ENCODE results near the gene PRPF40A. TPM values are rescaled to one million over a fixed set of nuclear protein-coding genes. Genes with fewer than 3 reads are reported as not detected.

PRPF40A gene
- total and polyA plus RNA-seq, 2 of the 8 experiments (the other 6 are each of a cell fraction or from before 2014, with no cell fraction given), result 85.5 to 176 TPM

GRCh38 chr2:152623076-152623740 lies 94.1 kb downstream of the PRPF40A start:
- Histone ChIP-seq H2BK120ac (replicated peaks; ENCODE audit: low read depth, low read length) (no peak overlapping the region), H3K14ac (ENCODE audit: insufficient read length) (no peak overlapping the region), H3K18ac (ENCODE audit: extremely low read depth, low read length) (no peak overlapping the region), H3K23ac (ENCODE audit: insufficient read length) (no peak overlapping the region), H2BK12ac (ENCODE audit: low read depth, low read length) (no peak overlapping the region), H3K4me1 (replicated peaks in 1 of 4; ENCODE audit: control insufficient read depth in 3 of 4, insufficient read depth in 4 of 4, low read length in 3 of 4) (no peaks in the 10 kb centered on the region), H4K91ac (replicated peaks; ENCODE audit: insufficient read length, low read length) (no peak overlapping the region), H3K27ac (ENCODE audit: low read depth, low read length) (no peak overlapping the region), H3K36me3 (ENCODE audit: control insufficient read depth in 2 of 4, insufficient read depth in 4 of 4, low read length in 3 of 4) (peaks cover 6 to 32% (median 25%) of the 10 kb centered on the region in 4 experiments), H2BK5ac (ENCODE audit: low read depth, low read length) (no peak overlapping the region), H4K8ac (ENCODE audit: extremely low read depth, insufficient read depth, low read length) (no peak overlapping the region), H3K23me2 (ENCODE audit: low read depth, low read length) (no peaks in the 10 kb centered on the region), H3K4ac (replicated peaks; ENCODE audit: insufficient read length, low read depth, low read length) (no peak overlapping the region), H4K5ac (ENCODE audit: insufficient read length, low read depth, low read length) (no peak overlapping the region), H3K4me3 (ENCODE audit: extremely low read depth in 1 of 4, insufficient read depth in 2 of 4, low read depth in 3 of 4, low read length in 4 of 4) (no peak overlapping the region), H3K27me3 (replicated peaks in 1 of 4; ENCODE audit: control insufficient read depth in 3 of 4, extremely low read depth in 1 of 4, insufficient read depth in 3 of 4, low read length in 3 of 4) (no peaks in the 10 kb centered on the region), H3K4me2 (ENCODE audit: insufficient read depth in 1 of 2, low read depth in 2 of 2, low read length in 2 of 2) (no peak overlapping the region), H2BK20ac (ENCODE audit: low read length) (no peak overlapping the region), H3K56ac (replicated peaks; ENCODE audit: insufficient read length, low read depth, low read length) (no peak overlapping the region), H2BK15ac (ENCODE audit: low read length) (no peak overlapping the region), H2AK5ac (ENCODE audit: low read depth, low read length) (no peak overlapping the region), H3K79me2 (ENCODE audit: control insufficient read depth in 1 of 2, insufficient read depth in 2 of 2, low read length in 2 of 2) (no peaks in the 10 kb centered on the region), H2AFZ (ENCODE audit: low read length) (no peak overlapping the region), H3K9ac (replicated peaks in 1 of 4; ENCODE audit: extremely low read depth in 1 of 4, low read depth in 3 of 4, low read length in 3 of 4) (no peak overlapping the region), H4K20me1 (replicated peaks in 1 of 2; ENCODE audit: control insufficient read depth in 1 of 2, insufficient read depth in 2 of 2, low read length in 2 of 2) (no peaks in the 10 kb centered on the region), H3K9me3 (ENCODE audit: insufficient read depth in 2 of 2, low read depth in 1 of 2, low read length in 1 of 2) (no peaks in the 10 kb centered on the region), H3K79me1 (ENCODE audit: low read depth, low read length) (no peaks in the 10 kb centered on the region)
- POLR2A ChIA-PET (ENCODE audit: partially characterized antibody), result no interaction called here
- DNase-seq (ENCODE audit: low read depth in 1 of 2, low spot score in 2 of 2) (no peak), FAIRE-seq (no peak)
- WGBS, 2 experiments (ENCODE audit: extremely low coverage in 1 of 2, insufficient coverage in 1 of 2, insufficient read length in 1 of 2, insufficient replicate concordance in 2 of 2, low coverage in 1 of 2, low lambda C conversion rate in 2 of 2, missing lambda C conversion rate in 1 of 2), result 81% methylated on average over 13 of the region's 13 CpGs; no CpG with 5 or more reads in 1 of the 2 experiments
- TF ChIP-seq FOSL1 (IDR thresholded peaks at IDR 0.05; ENCODE audit: insufficient read depth, low read depth, low read length) (no peak), SP2 (IDR thresholded peaks at IDR 0.05; ENCODE audit: low read length) (no peak), TEAD4 (IDR thresholded peaks at IDR 0.05; ENCODE audit: low read depth, low read length) (no peak)
- CTCF ChIA-PET (ENCODE audit: partially characterized antibody), result interaction anchor here (0.7 kb wide), 2 partner anchors 8 to 446 kb away, joined by 3 read pairs; no protein-coding TSS in a partner anchor

All from H1 (cell line).